ENCODE measurements around the gene MELK. TPM values are rescaled to one million over a fixed set of nuclear protein-coding genes. Genes with fewer than 3 reads are reported as not detected.

MELK gene
- total RNA-seq, 1 experiment from 2014 or later = 63.2 TPM

- no TSS peak for BruUV-seq (replicated peaks)
- no peaks in the 10 kb centered on the region for H3K27me3 ChIP-seq (ENCODE audit: insufficient read depth, low read length)
- no peak for DNase-seq (ENCODE audit: low read depth, low spot score)
- peaks cover 0 to 10% of the 10 kb centered on the region in 2 experiments; a peak in 1 of 4 replicates for H3K4me1 ChIP-seq (ENCODE audit: control insufficient read depth in 1 of 2, insufficient read depth in 2 of 2, low read length in 2 of 2)
- H3K9ac ChIP-seq (ENCODE audit: low read length) = no peak overlapping the region
- ChIA-PET CTCF (interaction anchor here (1.3 kb wide), 1 partner anchor 145 kb away, joined by 5 read pairs; no protein-coding TSS in a partner anchor), RAD21 (ENCODE audit: low non-redundant PET in 1 of 2, low total read pairs in 2 of 2, uncharacterized antibody in 2 of 2, unreplicated experiment in 2 of 2) (no interaction called here), POLR2A (no interaction called here)
- TF ChIP-seq CBX3 (IDR thresholded peaks at IDR 0.05; ENCODE audit: low read depth) (no peak), ELF1 (IDR thresholded peaks at IDR 0.05; ENCODE audit: borderline replicate concordance, low read depth) (no peak), ZFX (IDR thresholded peaks at IDR 0.05) (no peak)
- H3K9me2 ChIP-seq (ENCODE audit: insufficient read depth) = no peaks in the 10 kb centered on the region
- no peaks in the 10 kb centered on the region for H4K20me1 ChIP-seq (ENCODE audit: insufficient read depth)
- H3K27ac ChIP-seq (ENCODE audit: low read depth, low read length) = no peak overlapping the region
- intact Hi-C loops (cut with micrococcal nuclease) = no loop called here
- H2AFZ ChIP-seq (ENCODE audit: low read depth, low read length, poor library complexity, severe bottlenecking) = no peak overlapping the region
- H3K4me2 ChIP-seq (ENCODE audit: low read length) = no peak overlapping the region
- H3K9me3 ChIP-seq (ENCODE audit: control insufficient read depth in 1 of 2, insufficient read depth in 1 of 2, low read depth in 1 of 2, low read length in 2 of 2) = no peaks in the 10 kb centered on the region
- H3K36me3 ChIP-seq (ENCODE audit: control insufficient read depth in 1 of 2, insufficient read depth in 2 of 2, low read length in 2 of 2) = no peaks in the 10 kb centered on the region
- no peaks in the 10 kb centered on the region for H3K79me2 ChIP-seq (ENCODE audit: insufficient read depth, low read length)
- no peak overlapping the region for H3K4me3 ChIP-seq (replicated peaks in 1 of 2; ENCODE audit: low read depth in 1 of 2, low read length in 2 of 2)
- ATAC-seq = no peak
These were observed 20.8 kb upstream of the MELK start for GRCh38 chr9:36551910-36552309.

DNA sequence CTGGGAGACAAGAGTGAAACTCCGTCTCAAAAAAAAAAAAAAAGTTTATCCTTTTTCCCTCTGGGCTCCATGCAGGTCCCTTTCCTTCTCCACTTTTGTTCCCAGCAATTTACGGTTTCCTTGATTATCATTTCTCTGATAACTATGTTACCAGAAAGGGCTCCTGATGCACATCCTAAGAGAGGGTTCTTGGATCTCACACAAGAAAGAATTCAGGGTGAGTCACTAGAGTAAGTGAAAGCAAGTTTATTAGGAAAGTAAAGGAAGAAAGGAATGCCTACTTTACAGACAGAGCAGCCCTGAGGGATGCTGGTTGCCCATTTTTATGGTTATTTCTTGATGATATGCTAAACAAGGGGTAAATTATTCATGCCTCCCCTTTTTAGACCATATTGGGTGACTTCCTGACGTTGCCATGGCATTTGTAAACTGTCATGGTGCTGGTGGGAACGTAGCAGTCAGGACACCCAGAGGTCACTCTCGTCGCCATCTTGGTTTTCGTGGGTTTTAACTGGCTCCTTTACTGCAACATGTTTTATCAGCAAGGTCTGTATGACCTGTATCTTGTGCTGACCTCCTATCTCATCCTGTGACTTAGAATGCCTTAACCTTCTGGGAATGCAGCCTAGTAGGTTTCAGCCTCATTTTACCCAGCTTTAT lies 13.5 kb upstream of the MELK start:
- Histone ChIP-seq H4K20me1 (ENCODE audit: insufficient read depth) (no peaks in the 10 kb centered on the region), H3K27ac (ENCODE audit: low read depth, low read length) (no peak overlapping the region), H3K4me2 (ENCODE audit: low read length) (no peak overlapping the region), H3K27me3 (ENCODE audit: insufficient read depth, low read length) (no peaks in the 10 kb centered on the region), H3K9me2 (ENCODE audit: insufficient read depth) (no peaks in the 10 kb centered on the region), H3K4me3 (replicated peaks in 1 of 2; ENCODE audit: low read depth in 1 of 2, low read length in 2 of 2) (no peak overlapping the region), H3K9me3 (ENCODE audit: control insufficient read depth in 1 of 2, insufficient read depth in 1 of 2, low read depth in 1 of 2, low read length in 2 of 2) (no peaks in the 10 kb centered on the region), H3K9ac (ENCODE audit: low read length) (no peak overlapping the region), H3K79me2 (ENCODE audit: insufficient read depth, low read length) (no peaks in the 10 kb centered on the region), H2AFZ (ENCODE audit: low read depth, low read length, poor library complexity, severe bottlenecking) (no peak overlapping the region), H3K36me3 (ENCODE audit: control insufficient read depth in 1 of 2, insufficient read depth in 2 of 2, low read length in 2 of 2) (no peaks in the 10 kb centered on the region), H3K4me1 (ENCODE audit: control insufficient read depth in 1 of 2, insufficient read depth in 2 of 2, low read length in 2 of 2) (peaks cover 0 to 3% of the 10 kb centered on the region in 2 experiments; a peak in 1 of 4 replicates)
- ChIA-PET RAD21 (ENCODE audit: low non-redundant PET in 1 of 2, low total read pairs in 2 of 2, uncharacterized antibody in 2 of 2, unreplicated experiment in 2 of 2) (no interaction called here), POLR2A (interaction anchor here (0.8 kb wide), 1 partner anchor 8 kb away, joined by 3 read pairs; no protein-coding TSS in a partner anchor), CTCF (no interaction called here)
- no peak for TF ChIP-seq SIN3A (IDR thresholded peaks at IDR 0.05; ENCODE audit: low read depth)
- TF ChIP-seq ZNF274 (IDR thresholded peaks at IDR 0.05; ENCODE audit: low read depth, low read length) = no peak
- TF ChIP-seq ZFX (IDR thresholded peaks at IDR 0.05) = no peak
- TF ChIP-seq, protein P1, sequence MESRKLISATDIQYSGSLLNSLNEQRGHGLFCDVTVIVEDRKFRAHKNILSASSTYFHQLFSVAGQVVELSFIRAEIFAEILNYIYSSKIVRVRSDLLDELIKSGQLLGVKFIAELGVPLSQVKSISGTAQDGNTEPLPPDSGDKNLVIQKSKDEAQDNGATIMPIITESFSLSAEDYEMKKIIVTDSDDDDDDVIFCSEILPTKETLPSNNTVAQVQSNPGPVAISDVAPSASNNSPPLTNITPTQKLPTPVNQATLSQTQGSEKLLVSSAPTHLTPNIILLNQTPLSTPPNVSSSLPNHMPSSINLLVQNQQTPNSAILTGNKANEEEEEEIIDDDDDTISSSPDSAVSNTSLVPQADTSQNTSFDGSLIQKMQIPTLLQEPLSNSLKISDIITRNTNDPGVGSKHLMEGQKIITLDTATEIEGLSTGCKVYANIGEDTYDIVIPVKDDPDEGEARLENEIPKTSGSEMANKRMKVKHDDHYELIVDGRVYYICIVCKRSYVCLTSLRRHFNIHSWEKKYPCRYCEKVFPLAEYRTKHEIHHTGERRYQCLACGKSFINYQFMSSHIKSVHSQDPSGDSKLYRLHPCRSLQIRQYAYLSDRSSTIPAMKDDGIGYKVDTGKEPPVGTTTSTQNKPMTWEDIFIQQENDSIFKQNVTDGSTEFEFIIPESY (IDR thresholded peaks at IDR 0.05; ENCODE audit: extremely low read depth, insufficient replicate concordance, low read length) = no peak
- ATAC-seq (no peak), DNase-seq (ENCODE audit: low read depth, low spot score) (no peak)
- intact Hi-C loops (cut with micrococcal nuclease) = loop anchor here (5.0 kb wide), 1 partner anchor 72 kb away; no protein-coding TSS in a partner anchor
- BruUV-seq (replicated peaks) = no TSS peak
